Activated T-helper 2 cell treated with anti-CD3 and anti-CD28 coated beads, Interferon-gamma antibody, Interleukin-2, Interleukin-4, amounts not matched to agents 10 μg/mL and 5 μg/mL and 100 μg/mL, durations not matched to agents 14 hours and 24 hours and 36 hours (primary cell): Measurements from ENCODE around the gene CCDC50. TPM values are rescaled to one million over a fixed set of nuclear protein-coding genes. Genes with fewer than 3 reads are reported as not detected.

Experiments used
- DNase-seq: peaks from one replicate; pipeline ENCODE4 v3.0.0; 2021; ENCODE audit warnings: low spot score
- H3K27ac Mint-ChIP-seq: one replicate; pipeline ENCODE4 v1.8.0; 2021; ENCODE audit warnings: mixed read lengths
- H3K27me3 Mint-ChIP-seq: one replicate; pipeline ENCODE4 v1.8.0; 2021; ENCODE audit warnings: low read depth, mixed read lengths
- H3K36me3 Mint-ChIP-seq: one replicate; pipeline ENCODE4 v1.8.0; 2021; ENCODE audit warnings: low read depth, mixed read lengths
- H3K4me1 Mint-ChIP-seq: one replicate; pipeline ENCODE4 v1.8.0; 2021; ENCODE audit warnings: low read depth, mixed read lengths
- H3K4me3 Mint-ChIP-seq: one replicate; pipeline ENCODE4 v1.8.0; 2021; ENCODE audit warnings: low read depth, mild to moderate bottlenecking, moderate library complexity, mixed read lengths
- H3K9me3 Mint-ChIP-seq: one replicate; pipeline ENCODE4 v1.8.0; 2021; ENCODE audit warnings: mixed read lengths
- intact Hi-C: fragments of 100-400 bp; cut with micrococcal nuclease; formaldehyde crosslinking; loops from one replicate; pipeline ENCODE4 v1.15.1; 2023
- total RNA-seq: library from RNA; stranded (reverse); gene quantifications from 2 replicates; pipeline ENCODE4 v1.2.3, GENCODE V29; 2022

CCDC50 gene
- total RNA-seq = 28.5 and 32.1 TPM in 2 replicates

DNA sequence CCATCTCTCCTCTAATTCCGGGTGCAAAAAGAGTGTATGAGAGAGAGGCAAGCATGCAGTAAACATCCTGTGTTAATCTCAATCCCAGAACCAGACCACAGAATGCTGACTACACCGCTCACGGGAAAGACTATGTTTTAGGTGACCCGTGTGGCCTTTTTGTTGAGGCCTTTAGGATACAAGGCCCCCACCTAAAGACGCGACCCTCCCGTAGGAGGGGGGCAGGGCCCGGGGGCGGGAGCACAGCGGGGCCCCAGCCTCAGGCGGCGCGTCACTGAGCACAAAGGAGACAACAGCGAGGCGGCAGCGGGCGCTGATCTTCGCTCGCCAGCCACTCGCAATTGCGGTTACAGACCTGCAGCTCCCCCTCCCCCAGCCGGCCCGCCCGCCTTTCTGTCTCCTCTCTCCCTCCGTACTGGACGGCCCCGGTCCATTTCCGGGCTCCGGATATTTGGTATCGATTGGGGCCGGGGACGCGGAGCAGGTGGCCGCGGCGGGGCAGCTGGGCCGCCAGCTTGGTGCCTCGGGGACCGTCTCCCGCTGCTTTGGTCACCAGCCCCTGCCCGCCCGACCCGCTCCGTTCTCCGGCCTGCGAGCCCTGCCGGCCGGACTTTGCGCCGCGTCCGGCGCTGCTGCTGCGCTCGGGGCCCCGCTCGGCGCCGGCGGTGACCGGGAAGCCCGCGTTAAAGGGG lies at the start of gene CCDC50:
Gene CCDC50, plus strand, starts transcription at position 433 of the 692 bp plus-strand sequence. CDS start 281 bp downstream, outside the sequence.
- intact Hi-C loops = loop anchor here (1.0 kb wide), 1 partner anchor 8 kb away; no protein-coding TSS in a partner anchor

GRCh38 chr3:191280111-191280510 lies 49.1 kb upstream of the CCDC50 start:
- intact Hi-C loops = no loop called here
- Mint-ChIP-seq H3K4me1 (no peaks in the 10 kb centered on the region), H3K27me3 (no peaks in the 10 kb centered on the region), H3K36me3 (no peaks in the 10 kb centered on the region), H3K27ac (no peak overlapping the region), H3K9me3 (no peaks in the 10 kb centered on the region), H3K4me3 (no peak overlapping the region)
- no peak for DNase-seq

More for the DNA sequence above, at the start of gene CCDC50:
- Mint-ChIP-seq H3K4me1 (peaks cover 31% of the 10 kb centered on the region), H3K4me3 (peak within 1 kb of the TSS; percentile 82), H3K27me3 (peaks cover 15% of the 10 kb centered on the region), H3K27ac (peak within 1 kb of the TSS; percentile 80), H3K36me3 (peaks cover 3% of the 10 kb centered on the region), H3K9me3 (no peaks in the 10 kb centered on the region)
- DNase-seq = peak; percentile 48

DNA sequence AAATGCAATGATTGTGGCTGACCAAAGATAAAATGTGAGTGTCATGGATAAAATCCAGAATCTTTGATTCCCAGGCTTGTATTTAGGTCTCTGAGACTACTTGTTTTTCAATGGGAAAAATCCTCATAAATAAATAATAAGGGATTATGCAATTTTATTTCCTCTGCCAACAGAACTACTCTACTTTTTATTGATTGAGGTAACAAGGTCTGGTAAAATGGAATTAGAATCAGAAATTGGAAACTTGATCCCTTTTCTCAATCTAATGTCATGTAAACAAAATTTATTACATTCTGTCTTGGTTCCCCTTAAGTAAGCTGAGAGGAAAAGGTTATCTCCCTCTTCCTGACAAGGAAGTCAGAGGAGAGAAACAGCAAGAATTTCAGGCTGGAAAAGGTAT lies 48.3 kb upstream of the CCDC50 start:
- H3K9me3 Mint-ChIP-seq = no peaks in the 10 kb centered on the region
- no peak overlapping the region for H3K27ac Mint-ChIP-seq
- no peaks in the 10 kb centered on the region for H3K4me1 Mint-ChIP-seq
- H3K27me3 Mint-ChIP-seq = no peaks in the 10 kb centered on the region
- intact Hi-C loops = no loop called here
- H3K4me3 Mint-ChIP-seq = no peak overlapping the region
- no peak for DNase-seq
- no peaks in the 10 kb centered on the region for H3K36me3 Mint-ChIP-seq

- no peaks in the 10 kb centered on the region for H3K27me3 Mint-ChIP-seq
Observed at GRCh38 chr3:191282251-191283185, 46.7 kb upstream of the CCDC50 start.

GRCh38 chr3:191283400-191283799 lies 45.8 kb upstream of the CCDC50 start:
- H3K9me3 Mint-ChIP-seq = no peaks in the 10 kb centered on the region
- no peak for DNase-seq
- no peaks in the 10 kb centered on the region for H3K27me3 Mint-ChIP-seq
- no peak overlapping the region for H3K27ac Mint-ChIP-seq
- no peak overlapping the region for H3K4me3 Mint-ChIP-seq
- no peaks in the 10 kb centered on the region for H3K36me3 Mint-ChIP-seq
- H3K4me1 Mint-ChIP-seq = no peaks in the 10 kb centered on the region
- intact Hi-C loops = no loop called here

More at GRCh38 chr3:191282251-191283185, 46.7 kb upstream of the CCDC50 start:
- Mint-ChIP-seq H3K4me1 (no peaks in the 10 kb centered on the region), H3K27ac (no peak overlapping the region), H3K4me3 (no peak overlapping the region), H3K36me3 (no peaks in the 10 kb centered on the region), H3K9me3 (no peaks in the 10 kb centered on the region)
- no peak for DNase-seq
- intact Hi-C loops = no loop called here

DNA sequence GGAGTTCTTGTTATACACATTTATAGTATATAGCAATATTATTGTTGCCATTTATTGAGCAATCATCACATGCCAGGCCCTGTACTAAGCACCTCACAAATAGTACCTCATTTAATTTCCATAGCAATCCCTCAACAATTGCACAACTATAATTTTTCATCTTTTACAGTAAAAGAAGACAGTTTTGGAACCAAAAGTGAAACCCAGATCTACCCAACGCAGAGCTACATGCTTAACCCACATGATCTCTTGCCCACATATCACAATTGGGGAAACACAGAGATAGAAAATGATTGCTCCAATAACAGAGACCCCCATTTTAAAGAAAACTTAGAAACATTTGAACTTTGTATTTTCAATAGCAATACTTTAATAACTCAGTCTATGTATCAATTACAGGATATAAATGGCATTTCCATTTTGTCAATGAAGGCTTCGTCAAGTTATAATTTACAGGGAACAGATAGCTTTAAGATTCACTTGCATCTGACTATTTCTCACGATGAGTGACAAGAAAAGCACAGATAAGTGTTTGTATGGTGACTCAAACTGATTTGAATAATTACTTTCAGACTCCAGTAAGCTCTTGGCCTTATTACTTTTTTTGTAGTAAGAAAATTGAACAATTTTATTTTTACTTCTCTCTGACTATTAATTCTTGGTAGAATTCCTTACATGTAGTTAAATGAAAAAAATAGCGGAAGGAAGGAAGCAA lies 38.7 kb upstream of the CCDC50 start:
- H3K4me3 Mint-ChIP-seq = no peak overlapping the region

DNA sequence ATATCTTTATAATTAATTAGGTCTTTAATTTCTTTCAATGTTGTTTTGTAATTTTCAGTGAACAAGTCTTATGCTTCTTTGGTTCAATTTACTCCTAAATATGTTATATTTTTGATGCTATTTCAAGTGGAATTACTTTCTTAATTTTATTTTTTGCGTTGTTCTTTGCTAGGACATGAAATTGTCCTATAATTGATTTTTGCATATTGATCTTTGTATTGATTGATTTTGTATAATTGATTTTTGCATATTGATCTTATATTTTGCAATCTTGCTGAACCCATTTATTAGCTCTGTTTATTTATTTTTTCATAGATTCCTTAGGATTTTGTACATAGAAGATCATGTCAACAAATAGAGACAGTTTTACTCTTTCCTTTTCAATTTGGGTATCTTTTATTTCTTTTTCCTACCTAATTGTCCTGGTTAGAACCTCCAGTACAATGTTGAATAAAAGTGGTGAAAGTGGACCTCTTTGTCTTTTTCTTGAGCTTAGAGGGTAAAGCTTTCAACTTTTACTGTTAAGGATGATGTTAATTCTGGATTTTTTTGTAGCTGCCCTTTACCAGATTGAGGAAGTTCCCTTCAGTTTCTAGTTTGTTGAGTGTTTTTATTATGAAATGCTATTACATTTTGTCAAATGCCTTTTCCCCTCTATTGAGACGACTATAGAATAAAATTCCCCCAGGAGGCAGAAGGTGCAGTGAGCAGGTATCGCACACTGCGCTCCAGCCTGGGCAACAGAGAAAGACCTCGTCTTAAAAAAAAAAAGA lies 36.8 kb upstream of the CCDC50 start:
- intact Hi-C loops = no loop called here
- Mint-ChIP-seq H3K9me3 (no peaks in the 10 kb centered on the region), H3K4me3 (no peak overlapping the region)

More for the DNA sequence above, 38.7 kb upstream of the CCDC50 start:
- Mint-ChIP-seq H3K9me3 (no peaks in the 10 kb centered on the region), H3K27me3 (no peaks in the 10 kb centered on the region), H3K27ac (no peak overlapping the region), H3K4me1 (peaks cover 5% of the 10 kb centered on the region), H3K36me3 (no peaks in the 10 kb centered on the region)
- intact Hi-C loops = no loop called here
- DNase-seq = no peak

DNA sequence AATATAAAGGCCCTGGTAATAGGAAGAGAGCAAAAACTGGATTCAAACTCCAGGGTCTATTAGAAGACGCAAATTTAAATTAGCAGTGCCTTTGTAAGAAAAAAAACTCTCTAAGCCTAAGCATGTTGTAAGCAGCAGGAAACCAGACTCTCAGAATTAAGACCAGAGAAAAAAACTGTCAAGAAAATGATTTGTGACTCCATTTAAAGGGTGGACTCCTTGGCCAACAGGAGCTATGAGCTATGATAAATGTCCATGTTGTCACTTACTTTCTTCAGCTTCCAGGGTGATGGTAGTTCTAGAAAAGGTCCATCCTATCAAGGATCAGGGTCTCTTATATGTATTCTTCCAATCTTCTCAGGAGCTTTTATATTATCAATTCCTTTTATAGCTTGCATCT lies 34.9 kb upstream of the CCDC50 start:
- Mint-ChIP-seq H3K27ac (no peak overlapping the region), H3K4me3 (no peak overlapping the region), H3K36me3 (no peaks in the 10 kb centered on the region), H3K27me3 (no peaks in the 10 kb centered on the region), H3K9me3 (no peaks in the 10 kb centered on the region), H3K4me1 (peaks cover 5% of the 10 kb centered on the region)
- no peak for DNase-seq
- intact Hi-C loops = no loop called here

More for the DNA sequence above, 36.8 kb upstream of the CCDC50 start:
- Mint-ChIP-seq H3K36me3 (no peaks in the 10 kb centered on the region), H3K27ac (no peak overlapping the region), H3K27me3 (no peaks in the 10 kb centered on the region), H3K4me1 (peaks cover 5% of the 10 kb centered on the region)
- no peak for DNase-seq

DNA sequence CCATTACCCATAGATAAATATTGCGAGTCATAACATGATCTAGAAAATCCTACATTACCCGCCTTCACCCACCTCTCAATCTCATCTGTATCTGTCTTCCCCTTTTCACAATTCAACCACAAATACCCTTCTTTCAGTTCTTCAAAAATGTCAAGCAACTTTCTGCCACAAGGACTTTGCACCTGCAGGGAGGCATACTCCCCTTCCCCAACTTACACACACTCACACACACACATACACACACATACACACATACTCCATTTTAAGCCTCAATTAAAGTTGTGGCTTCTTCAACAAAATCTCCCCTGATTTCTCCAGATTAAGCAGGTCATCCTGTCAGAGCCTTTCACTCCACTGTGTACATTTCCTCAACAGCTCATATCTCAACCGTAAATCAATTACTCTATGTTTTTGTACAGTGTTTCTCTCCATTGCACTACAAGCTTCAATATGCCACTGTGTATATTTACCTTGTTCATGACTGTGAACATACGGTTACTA lies 33.1 kb upstream of the CCDC50 start:
- Mint-ChIP-seq H3K27ac (no peak overlapping the region), H3K4me1 (no peaks in the 10 kb centered on the region), H3K36me3 (no peaks in the 10 kb centered on the region), H3K4me3 (no peak overlapping the region), H3K9me3 (no peaks in the 10 kb centered on the region), H3K27me3 (no peaks in the 10 kb centered on the region)
- intact Hi-C loops = no loop called here
- DNase-seq = no peak

GRCh38 chr3:191298846-191299245 lies 30.3 kb upstream of the CCDC50 start:
- Mint-ChIP-seq H3K4me3 (no peak overlapping the region), H3K4me1 (no peaks in the 10 kb centered on the region), H3K9me3 (no peaks in the 10 kb centered on the region), H3K27me3 (no peaks in the 10 kb centered on the region), H3K36me3 (no peaks in the 10 kb centered on the region), H3K27ac (no peak overlapping the region)
- DNase-seq = no peak
- intact Hi-C loops = no loop called here

DNA sequence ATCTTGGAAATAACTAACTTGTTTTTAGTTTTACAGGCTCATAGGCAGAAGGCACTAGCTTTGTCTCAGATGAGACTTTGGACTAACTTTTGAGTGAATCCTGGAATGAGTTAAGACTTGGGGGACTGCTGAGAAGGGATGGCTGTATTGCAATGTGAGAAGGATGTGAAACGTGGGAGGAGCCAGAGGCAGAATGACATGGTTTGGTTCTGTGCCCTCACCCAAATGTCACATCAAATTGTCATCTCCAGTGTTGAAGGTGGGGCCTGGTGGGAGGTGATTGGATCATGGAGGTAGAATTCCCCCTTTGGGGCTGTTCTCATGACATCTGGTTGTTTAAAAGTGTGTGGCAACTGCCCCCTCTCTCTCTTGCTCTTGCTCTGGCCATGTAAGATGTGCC lies 28.8 kb upstream of the CCDC50 start:
- H3K4me1 Mint-ChIP-seq = no peaks in the 10 kb centered on the region
- no peak for DNase-seq
- no peaks in the 10 kb centered on the region for H3K9me3 Mint-ChIP-seq
- no peak overlapping the region for H3K4me3 Mint-ChIP-seq
- H3K36me3 Mint-ChIP-seq = no peaks in the 10 kb centered on the region
- H3K27me3 Mint-ChIP-seq = no peaks in the 10 kb centered on the region
- intact Hi-C loops = no loop called here
- no peak overlapping the region for H3K27ac Mint-ChIP-seq

DNA sequence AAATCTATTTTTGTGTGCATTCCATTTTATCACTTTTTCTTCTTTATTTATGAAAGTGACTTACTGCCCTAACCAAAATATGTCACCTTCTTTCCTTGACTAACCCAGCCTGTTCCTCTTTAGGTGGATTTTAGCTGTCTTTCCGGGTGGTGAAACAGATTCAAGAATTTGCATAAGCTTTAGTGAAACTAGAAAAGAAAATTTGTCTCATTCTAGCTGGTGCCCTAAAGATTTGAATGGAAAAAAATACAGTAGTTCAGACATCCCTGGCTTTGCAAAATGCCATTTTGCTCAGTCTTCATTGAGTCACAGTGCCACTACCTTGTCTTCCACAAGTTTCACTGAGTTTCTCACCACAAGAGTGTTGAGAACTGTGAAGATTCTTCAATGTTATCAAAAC lies 28.2 kb upstream of the CCDC50 start:
- no peaks in the 10 kb centered on the region for H3K36me3 Mint-ChIP-seq
- H3K4me3 Mint-ChIP-seq = no peak overlapping the region
- H3K4me1 Mint-ChIP-seq = no peaks in the 10 kb centered on the region
- no peaks in the 10 kb centered on the region for H3K27me3 Mint-ChIP-seq
- DNase-seq = no peak
- intact Hi-C loops = no loop called here
- no peaks in the 10 kb centered on the region for H3K9me3 Mint-ChIP-seq
- no peak overlapping the region for H3K27ac Mint-ChIP-seq
